NCI-H524 treated with DMSO at 0.1 percent for 48 hours (cell line): ENCODE results near the gene KCNMB1.

Experiments used
- DNase-seq: peaks from one replicate; lab custom pipeline; 2025; lab: John Stamatoyannopoulos, UW

The KCNMB1 gene

GRCh38 chr5:170388818-170389549 is at the start of gene KCNMB1:
Gene KCNMB1, minus strand, starts transcription at chr5:170389367. Its CDS starts 3,920 bp downstream, at chr5:170385447.
- DNase-seq = no peak

- no peak for DNase-seq
Observed at GRCh38 chr5:170438581-170438980, 49.4 kb upstream of the KCNMB1 start.

- no peak for DNase-seq
Observed at GRCh38 chr5:170437621-170438375, 48.6 kb upstream of the KCNMB1 start.

GRCh38 chr5:170436335-170436734 is 47.2 kb upstream of the KCNMB1 start:
- no peak for DNase-seq

GRCh38 chr5:170434966-170435605 is 45.9 kb upstream of the KCNMB1 start:
- DNase-seq = no peak

GRCh38 chr5:170432669-170433068 is 43.5 kb upstream of the KCNMB1 start:
- DNase-seq = no peak

GRCh38 chr5:170431571-170431970 is 42.4 kb upstream of the KCNMB1 start:
- no peak for DNase-seq

- DNase-seq = no peak
Observed at GRCh38 chr5:170430866-170431437, 41.8 kb upstream of the KCNMB1 start.

- DNase-seq = no peak
Observed at GRCh38 chr5:170430256-170430655, 41.1 kb upstream of the KCNMB1 start.

- DNase-seq = no peak
Observed at GRCh38 chr5:170429014-170429413, 39.8 kb upstream of the KCNMB1 start.

GRCh38 chr5:170427672-170428236 is 38.6 kb upstream of the KCNMB1 start:
- peak; percentile 64 for DNase-seq

GRCh38 chr5:170426786-170427185 is 37.6 kb upstream of the KCNMB1 start:
- DNase-seq = no peak

- DNase-seq = no peak
Observed at GRCh38 chr5:170426149-170426767, 37.1 kb upstream of the KCNMB1 start.

GRCh38 chr5:170425731-170426130 is 36.6 kb upstream of the KCNMB1 start:
- no peak for DNase-seq

GRCh38 chr5:170424629-170425028 is 35.5 kb upstream of the KCNMB1 start:
- no peak for DNase-seq

GRCh38 chr5:170423692-170424091 is 34.5 kb upstream of the KCNMB1 start:
- DNase-seq = no peak

- DNase-seq = no peak
Observed at GRCh38 chr5:170421826-170422225, 32.7 kb upstream of the KCNMB1 start.

GRCh38 chr5:170420806-170421412 is 31.7 kb upstream of the KCNMB1 start:
- peak; percentile 14 for DNase-seq

- DNase-seq = no peak
Observed at GRCh38 chr5:170419643-170420042, 30.5 kb upstream of the KCNMB1 start.

- DNase-seq = no peak
Observed at GRCh38 chr5:170418736-170419135, 29.6 kb upstream of the KCNMB1 start.

- no peak for DNase-seq
Observed at GRCh38 chr5:170416526-170416925, 27.4 kb upstream of the KCNMB1 start.
